Testis (tissue), 3 donors: Measurements from ENCODE around the gene INPPL1. TPM values are rescaled to one million over a fixed set of nuclear protein-coding genes. Genes with fewer than 3 reads are reported as not detected.
"Not testable (repeated sequence)": the region's sequence is repeated elsewhere in the genome, so short reads cannot be mapped to it uniquely, and the experiment has no call there.

ENCODE experiments used
- DNase-seq: peaks from one replicate; pipeline ENCODE4 v3.0.0-alpha.2; 2019
- H3K27ac ChIP-seq, 2 donors: fragments of 200-600 bp; sonication (generic); one replicate each; pipeline ENCODE4 v1.5.1; 2019
- H3K27me3 ChIP-seq: fragments of 200-600 bp; sonication (generic); one replicate; pipeline ENCODE4 v1.5.1; 2019
- H3K36me3 ChIP-seq: fragments of 200-600 bp; sonication (generic); one replicate; pipeline ENCODE4 v1.5.1; 2017; ENCODE audit warnings: low read depth; ENCODE audit errors: missing control alignments
- H3K4me1 ChIP-seq: fragments of 200-600 bp; sonication (generic); one replicate; pipeline ENCODE4 v1.5.1; 2019
- H3K4me3 ChIP-seq, 2 donors: fragments of 200-600 bp; sonication (generic); one replicate each; pipeline ENCODE4 v1.5.1; 2017 to 2019
- H3K9me3 ChIP-seq: fragments of 200-600 bp; sonication (generic); one replicate; pipeline ENCODE4 v1.5.1; 2017
- POLR2A ChIP-seq: fragments of 450-650 bp; IDR thresholded peaks from one replicate; pipeline ENCODE4 v1.6.1; 2017; ENCODE audit warnings: antibody characterized with exemption, mild to moderate bottlenecking, moderate library complexity
- WGBS, 2 donors: methylation state at CpG; one replicate each; pipeline ENCODE4 v1.1.5; 2018; 5-methylcytosine and 5-hydroxymethylcytosine counted together
- intact Hi-C: fragments of 100-400 bp; cut with DNase I; formaldehyde crosslinking; loops from one replicate; pipeline ENCODE4 v1.15.1; 2023; ENCODE audit warnings: low total_unique reads
- polyA plus RNA-seq: library from polyadenylated mRNA; stranded (reverse); fragments of 350-450 nt; fragmentation: Illumina TruSeq; extraction: RNeasy Lipid Tissue Mini Kit (QIAGEN cat#74804); gene quantifications from one replicate; pipeline ENCODE4 v1.2.3, GENCODE V29; 2014; ENCODE audit warnings: low read depth, low replicate concordance; ENCODE audit not compliant: insufficient read depth
- total RNA-seq, 2 donors: library from RNA; depleted of rRNA; stranded (reverse); fragments of >200 nt; gene quantifications; one replicate each; pipeline ENCODE4 v1.2.3, GENCODE V29; 2016
- TF ChIP-seq, protein P1 (sequence below), 3 experiments: fragments of 450-650 bp in 2 of 3; fragments of 200-600 bp in 1 of 3; sonication (generic) in 1 of 3; IDR thresholded peaks; one replicate each; pipeline ENCODE4 v1.5.1; 2016 to 2019; ENCODE audit warnings: antibody characterized with exemption in 3 of 3, mild to moderate bottlenecking in 2 of 3, moderate library complexity in 1 of 3

INPPL1 gene
- total and polyA plus RNA-seq, 3 donors from 2014 or later: 48.1 to 132 (median 120) TPM

DNA sequence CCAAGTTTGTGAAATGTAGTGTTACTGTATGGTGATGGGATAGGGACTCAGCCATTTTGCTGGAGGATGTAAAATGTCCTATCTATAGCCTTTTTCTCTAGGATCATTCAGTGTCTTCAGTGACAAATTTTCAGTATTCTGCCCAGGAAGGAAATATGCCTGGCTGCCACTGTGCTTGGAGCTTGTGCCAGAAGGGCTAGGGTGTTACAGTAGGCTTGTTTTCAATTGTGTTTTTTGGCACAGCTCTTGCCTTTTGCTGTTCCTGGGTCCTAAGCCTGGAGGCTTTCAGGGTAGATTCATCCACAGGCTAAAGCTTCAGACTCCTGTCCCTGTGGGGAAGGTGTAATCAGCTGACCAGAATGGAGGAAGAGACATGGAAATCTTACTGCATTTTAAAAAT, 41.4 kb downstream of the INPPL1 start:
- intact Hi-C loops: no loop called here
- Histone ChIP-seq H3K4me1 (no peaks in the 10 kb centered on the region), H3K9me3 (no peaks in the 10 kb centered on the region), H3K36me3 (no peaks in the 10 kb centered on the region), H3K27ac (no peak overlapping the region), H3K27me3 (no peaks in the 10 kb centered on the region), H3K4me3 (no peak overlapping the region)
- TF ChIP-seq POLR2A: no peak
- TF ChIP-seq, protein P1, sequence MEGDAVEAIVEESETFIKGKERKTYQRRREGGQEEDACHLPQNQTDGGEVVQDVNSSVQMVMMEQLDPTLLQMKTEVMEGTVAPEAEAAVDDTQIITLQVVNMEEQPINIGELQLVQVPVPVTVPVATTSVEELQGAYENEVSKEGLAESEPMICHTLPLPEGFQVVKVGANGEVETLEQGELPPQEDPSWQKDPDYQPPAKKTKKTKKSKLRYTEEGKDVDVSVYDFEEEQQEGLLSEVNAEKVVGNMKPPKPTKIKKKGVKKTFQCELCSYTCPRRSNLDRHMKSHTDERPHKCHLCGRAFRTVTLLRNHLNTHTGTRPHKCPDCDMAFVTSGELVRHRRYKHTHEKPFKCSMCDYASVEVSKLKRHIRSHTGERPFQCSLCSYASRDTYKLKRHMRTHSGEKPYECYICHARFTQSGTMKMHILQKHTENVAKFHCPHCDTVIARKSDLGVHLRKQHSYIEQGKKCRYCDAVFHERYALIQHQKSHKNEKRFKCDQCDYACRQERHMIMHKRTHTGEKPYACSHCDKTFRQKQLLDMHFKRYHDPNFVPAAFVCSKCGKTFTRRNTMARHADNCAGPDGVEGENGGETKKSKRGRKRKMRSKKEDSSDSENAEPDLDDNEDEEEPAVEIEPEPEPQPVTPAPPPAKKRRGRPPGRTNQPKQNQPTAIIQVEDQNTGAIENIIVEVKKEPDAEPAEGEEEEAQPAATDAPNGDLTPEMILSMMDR (IDR thresholded peaks at IDR 0.05): no peak
- no peak for DNase-seq

DNA sequence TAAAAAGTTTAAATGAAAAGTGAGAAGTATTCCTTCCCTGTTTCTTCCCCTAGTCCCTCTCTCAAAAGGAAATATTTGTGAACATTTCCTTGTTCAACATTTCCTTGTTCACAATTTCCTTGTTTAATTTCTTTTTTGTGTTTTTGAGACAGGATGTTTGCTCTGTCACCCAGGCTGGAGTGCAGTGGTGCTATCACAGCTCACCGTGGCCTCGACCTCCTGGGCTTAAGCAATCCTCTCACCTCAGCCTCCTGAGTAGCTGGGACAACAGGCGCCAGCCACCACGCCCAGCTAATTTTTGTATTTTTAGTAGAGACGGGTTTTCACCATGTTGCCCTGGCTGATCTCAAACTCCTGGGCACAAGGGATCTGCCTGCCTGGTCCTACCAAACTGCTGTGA, 42.4 kb downstream of the INPPL1 start:
- H3K27me3 ChIP-seq, H3K4me3 ChIP-seq, H3K4me1 ChIP-seq, DNase-seq, intact Hi-C loops, H3K27ac ChIP-seq, H3K36me3 ChIP-seq, H3K9me3 ChIP-seq: not testable (repeated sequence)
- 87 to 90% methylated on average over 5 of the region's 5 CpGs for WGBS, 2 donors

DNA sequence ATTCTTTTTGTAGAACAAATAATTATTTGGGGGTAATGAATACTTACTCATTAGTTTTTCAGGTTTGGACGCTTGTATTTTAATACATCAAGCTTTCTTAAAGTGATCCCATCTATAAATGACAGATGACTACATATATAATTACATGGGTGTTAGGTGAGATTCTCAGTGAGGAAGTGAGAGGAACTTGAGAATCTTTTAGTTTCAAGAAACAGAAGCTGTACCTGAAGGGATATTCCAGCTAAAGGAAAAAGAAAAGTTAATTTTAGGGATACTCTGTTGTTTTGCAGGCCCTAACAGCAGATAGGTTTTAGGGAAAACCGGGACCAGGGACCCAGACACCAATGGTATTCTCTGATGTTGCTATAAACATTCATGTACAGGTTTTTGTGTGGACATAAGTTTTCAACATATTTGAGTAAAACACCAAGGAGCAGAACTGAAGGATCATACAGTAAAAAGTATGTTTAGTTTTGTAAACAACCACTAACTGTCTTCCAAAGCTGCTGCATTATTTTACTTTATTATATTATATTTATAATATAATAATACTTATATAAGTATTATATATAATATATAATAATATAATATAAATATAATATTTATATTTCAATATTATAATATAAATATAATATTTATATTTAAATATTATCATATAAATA, 43.5 kb downstream of the INPPL1 start:
- intact Hi-C loops: no loop called here
- no peaks in the 10 kb centered on the region for H3K9me3 ChIP-seq
- H3K27me3 ChIP-seq: no peaks in the 10 kb centered on the region
- TF ChIP-seq POLR2A: no peak
- no peak overlapping the region for H3K27ac ChIP-seq
- DNase-seq: no peak
- H3K4me1 ChIP-seq: no peaks in the 10 kb centered on the region
- 83 to 90% methylated on average over 2 of the region's 2 CpGs for WGBS, 2 donors
- H3K4me3 ChIP-seq: no peak overlapping the region
- H3K36me3 ChIP-seq: no peaks in the 10 kb centered on the region

DNA sequence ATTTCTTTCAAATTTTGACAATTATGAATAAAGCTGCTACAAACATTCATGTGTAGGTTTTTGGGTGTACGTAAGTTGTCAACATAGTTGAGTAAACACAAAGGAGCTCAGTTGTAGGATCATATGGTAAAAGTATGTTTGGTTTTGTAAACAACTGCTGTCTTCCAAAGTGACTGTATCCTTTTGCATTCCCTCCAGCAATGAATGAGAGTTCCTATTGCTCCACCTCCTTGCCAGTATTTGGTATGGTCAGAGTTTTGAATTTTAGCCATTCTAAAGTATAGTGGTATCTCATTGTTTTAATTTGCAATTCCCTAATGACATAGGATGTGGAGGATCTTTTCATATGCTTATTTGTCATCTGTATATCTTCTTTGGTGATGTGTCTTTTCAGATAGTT, 47.4 kb downstream of the INPPL1 start:
- TF ChIP-seq, protein P1 (IDR thresholded peaks at IDR 0.05): no peak
- no peak for TF ChIP-seq POLR2A
- Histone ChIP-seq H3K4me3 (no peak overlapping the region), H3K9me3 (no peaks in the 10 kb centered on the region), H3K4me1 (no peaks in the 10 kb centered on the region), H3K27ac (no peak overlapping the region), H3K27me3 (no peaks in the 10 kb centered on the region), H3K36me3 (no peaks in the 10 kb centered on the region)
- no peak for DNase-seq
- WGBS, 2 donors: 89 to 98% methylated on average over 1 of the region's 1 CpG
- intact Hi-C loops: no loop called here

DNA sequence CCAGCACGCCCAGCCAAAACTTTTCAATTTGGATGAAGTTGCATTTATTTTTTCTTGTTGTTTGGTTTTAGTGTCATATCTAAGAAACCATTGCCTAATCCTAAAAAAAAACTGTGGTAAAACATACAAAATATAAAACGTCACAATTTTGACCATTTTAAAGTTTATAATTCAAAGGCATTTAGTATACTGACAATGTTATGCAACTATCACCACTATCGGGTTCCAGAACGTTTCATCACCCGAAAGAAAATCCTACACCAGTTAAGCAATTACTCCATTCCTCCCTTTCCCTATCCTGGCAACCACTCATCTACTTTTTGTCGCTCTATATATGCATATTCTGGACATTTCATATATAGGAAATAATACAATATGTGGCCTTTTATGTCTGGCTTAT, 49.9 kb downstream of the INPPL1 start:
- TF ChIP-seq POLR2A: no peak
- TF ChIP-seq, protein P1 (IDR thresholded peaks at IDR 0.05): no peak
- no peak for DNase-seq
- Histone ChIP-seq H3K4me1 (no peaks in the 10 kb centered on the region), H3K27me3 (no peaks in the 10 kb centered on the region), H3K27ac (no peak overlapping the region), H3K4me3 (no peak overlapping the region), H3K36me3 (no peaks in the 10 kb centered on the region), H3K9me3 (no peaks in the 10 kb centered on the region)
- intact Hi-C loops: no loop called here
- WGBS, 2 donors: 89 to 91% methylated on average over 6 of the region's 6 CpGs

DNA sequence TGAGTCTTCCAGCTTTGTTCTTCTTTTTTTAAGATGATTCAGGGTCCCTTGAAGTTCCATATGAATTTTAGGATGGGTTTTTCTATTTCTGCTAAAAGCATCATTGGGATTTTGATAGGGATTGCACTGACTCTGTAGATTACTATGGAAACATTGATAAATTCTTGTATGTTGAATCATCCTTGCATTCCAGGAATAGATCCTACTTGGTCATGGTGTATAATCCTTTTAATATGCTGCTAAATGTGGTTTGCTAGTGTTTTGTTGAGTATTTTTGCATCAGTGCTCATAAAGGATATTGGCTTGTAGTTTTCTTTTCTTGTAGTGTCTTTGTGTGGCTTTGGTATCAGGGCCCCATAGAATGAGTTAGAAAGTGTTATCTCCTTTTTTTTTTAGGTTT, 54.3 kb downstream of the INPPL1 start:
- Histone ChIP-seq H3K27ac (no peak overlapping the region), H3K36me3 (no peaks in the 10 kb centered on the region), H3K4me3 (no peak overlapping the region), H3K9me3 (no peaks in the 10 kb centered on the region), H3K4me1 (no peaks in the 10 kb centered on the region), H3K27me3 (no peaks in the 10 kb centered on the region)
- TF ChIP-seq, protein P1 (IDR thresholded peaks at IDR 0.05): no peak
- no peak for TF ChIP-seq POLR2A
- DNase-seq: no peak
- intact Hi-C loops: no loop called here
